Hepatocyte (in vitro differentiated cells): ENCODE results near the gene POLD4. TPM values are rescaled to one million over a fixed set of nuclear protein-coding genes. Genes with fewer than 3 reads are reported as not detected.

Experiments used
- DNase-seq: peaks from one replicate; pipeline ENCODE4 v3.0.0-alpha.2; 2016; ENCODE audit warnings: low spot score
- H2AFZ ChIP-seq: fragments of 200-600 bp; sonication (generic); 2 replicates; pipeline ENCODE4 v1.6.0; 2016; ENCODE audit warnings: antibody characterized with exemption, mild to moderate bottlenecking
- H3K27ac ChIP-seq: fragments of 200-600 bp; sonication (generic); 2 replicates; pipeline ENCODE4 v1.5.1; 2016; ENCODE audit warnings: mild to moderate bottlenecking
- H3K27me3 ChIP-seq: fragments of 200-600 bp; sonication (generic); 2 replicates; pipeline ENCODE4 v1.6.1; 2016
- H3K36me3 ChIP-seq: fragments of 200-600 bp; sonication (generic); replicated peaks from 2 replicates; pipeline ENCODE4 v1.5.1; 2016; ENCODE audit warnings: low read depth; ENCODE audit not compliant: insufficient read depth
- H3K4me1 ChIP-seq: fragments of 200-600 bp; sonication (generic); 2 replicates; pipeline ENCODE4 v1.5.1; 2016; ENCODE audit warnings: mild to moderate bottlenecking, moderate library complexity; ENCODE audit not compliant: insufficient read depth
- H3K4me2 ChIP-seq: fragments of 200-600 bp; sonication (generic); 2 replicates; pipeline ENCODE4 v1.6.0; 2016
- H3K4me3 ChIP-seq: fragments of 200-600 bp; sonication (generic); 2 replicates; pipeline ENCODE4 v1.5.1; 2016; ENCODE audit warnings: mild to moderate bottlenecking
- H3K79me2 ChIP-seq: fragments of 200-600 bp; sonication (generic); 2 replicates; pipeline ENCODE4 v1.6.0; 2017; ENCODE audit warnings: mild to moderate bottlenecking
- H3K9me2 ChIP-seq: fragments of 200-600 bp; sonication (generic); replicated peaks from 2 replicates; pipeline ENCODE4 v1.6.0; 2017; ENCODE audit warnings: mild to moderate bottlenecking; ENCODE audit not compliant: insufficient read depth
- H3K9me3 ChIP-seq: fragments of 200-600 bp; sonication (generic); 2 replicates; pipeline ENCODE4 v1.5.1; 2016; ENCODE audit warnings: low read depth, mild to moderate bottlenecking
- H4K20me1 ChIP-seq: fragments of 200-600 bp; sonication (generic); 2 replicates; pipeline ENCODE4 v1.6.0; 2016; ENCODE audit warnings: mild to moderate bottlenecking; ENCODE audit not compliant: insufficient read depth, poor library complexity, severe bottlenecking
- CTCF ChIP-seq: fragments of 200-600 bp; sonication (generic); IDR thresholded peaks from 2 replicates; pipeline ENCODE4 v1.5.1; 2016; ENCODE audit warnings: antibody characterized with exemption, mild to moderate bottlenecking; ENCODE audit not compliant: poor library complexity
- EZH2 ChIP-seq: fragments of 200-600 bp; sonication (generic); IDR thresholded peaks from 2 replicates; pipeline ENCODE4 v1.6.1; 2016; ENCODE audit warnings: antibody characterized with exemption, mild to moderate bottlenecking, borderline replicate concordance
- EZH2phosphoT487 ChIP-seq: fragments of 200-600 bp; sonication (generic); IDR thresholded peaks from one replicate; pipeline ENCODE4 v1.6.1; 2018; ENCODE audit warnings: antibody characterized with exemption, mild to moderate bottlenecking, low read depth, moderate library complexity; ENCODE audit not compliant: unreplicated experiment, severe bottlenecking
- WGBS: methylation state at CpG from one replicate; pipeline ENCODE4 v1.1.6; 2016; ENCODE audit warnings: low lambda C conversion rate; ENCODE audit errors: missing lambda C conversion rate; 5-methylcytosine and 5-hydroxymethylcytosine counted together
- polyA plus RNA-seq: library from polyadenylated mRNA; unstranded; fragments of >200 nt; fragmentation: Nextera tagmentation; extraction: Ambion mirVana; gene quantifications from 2 replicates; pipeline ENCODE4 v1.2.1, GENCODE V29; 2016
- total RNA-seq: library from RNA; depleted of rRNA; stranded (reverse); fragments of >200 nt; gene quantifications from 2 replicates; pipeline ENCODE4 v1.2.3, GENCODE V29; 2014

Gene POLD4
- total and polyA plus RNA-seq, 2 experiments from 2014 or later: 74.4 to 97.4 TPM

DNA sequence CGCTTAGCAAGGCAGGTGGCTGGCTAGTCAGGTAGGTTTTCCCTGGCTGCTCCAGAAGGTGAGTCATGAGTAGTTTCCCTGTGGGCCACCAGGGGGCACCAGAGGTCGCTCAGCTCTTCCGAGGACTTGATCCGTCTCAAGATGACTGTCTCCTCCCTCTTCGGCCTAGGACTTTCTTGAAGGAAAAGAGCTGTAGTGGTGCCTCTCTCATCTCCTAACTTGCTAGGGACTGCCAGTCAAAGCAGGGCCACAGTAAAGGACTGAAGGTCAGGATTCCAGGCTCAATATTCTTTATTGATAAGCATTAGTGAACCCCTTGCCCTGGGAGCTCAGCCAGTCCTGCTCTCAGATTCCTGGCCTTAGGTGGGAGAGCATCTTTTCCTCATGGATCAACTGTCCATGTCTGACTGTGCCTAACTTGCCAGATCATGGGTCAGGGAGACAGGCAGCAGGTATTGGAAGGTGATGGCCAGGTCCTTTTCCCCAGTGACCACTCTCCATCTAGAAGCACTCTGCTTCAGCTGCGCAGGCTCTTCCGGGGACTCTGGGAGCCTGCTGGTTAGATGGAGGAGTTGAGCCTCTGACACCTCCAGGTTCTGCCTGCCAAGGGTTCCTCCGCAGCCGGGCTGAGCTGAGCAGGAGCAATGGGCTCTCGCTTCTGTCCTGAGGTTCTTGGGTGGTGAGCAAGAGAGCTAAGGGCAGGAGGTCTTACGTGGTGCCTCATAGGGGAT, 1.9 kb downstream of the POLD4 start:
- Histone ChIP-seq H3K4me3 (no peak overlapping the region), H3K4me1 (peaks cover 49% of the 10 kb centered on the region), H2AFZ (no peak overlapping the region), H3K79me2 (peaks cover 18% of the 10 kb centered on the region), H3K4me2 (peak overlapping the region; percentile 92), H3K9me3 (no peaks in the 10 kb centered on the region), H3K27me3 (no peaks in the 10 kb centered on the region), H3K27ac (peak overlapping the region; percentile 99), H3K36me3 (no peaks in the 10 kb centered on the region), H4K20me1 (no peaks in the 10 kb centered on the region), H3K9me2 (no peaks in the 10 kb centered on the region)
- TF ChIP-seq EZH2 (no peak), CTCF (peak; percentile 89), EZH2phosphoT487 (no peak)
- 57% methylated on average over 11 of the region's 11 CpGs for WGBS
- peak; percentile 90 for DNase-seq

DNA sequence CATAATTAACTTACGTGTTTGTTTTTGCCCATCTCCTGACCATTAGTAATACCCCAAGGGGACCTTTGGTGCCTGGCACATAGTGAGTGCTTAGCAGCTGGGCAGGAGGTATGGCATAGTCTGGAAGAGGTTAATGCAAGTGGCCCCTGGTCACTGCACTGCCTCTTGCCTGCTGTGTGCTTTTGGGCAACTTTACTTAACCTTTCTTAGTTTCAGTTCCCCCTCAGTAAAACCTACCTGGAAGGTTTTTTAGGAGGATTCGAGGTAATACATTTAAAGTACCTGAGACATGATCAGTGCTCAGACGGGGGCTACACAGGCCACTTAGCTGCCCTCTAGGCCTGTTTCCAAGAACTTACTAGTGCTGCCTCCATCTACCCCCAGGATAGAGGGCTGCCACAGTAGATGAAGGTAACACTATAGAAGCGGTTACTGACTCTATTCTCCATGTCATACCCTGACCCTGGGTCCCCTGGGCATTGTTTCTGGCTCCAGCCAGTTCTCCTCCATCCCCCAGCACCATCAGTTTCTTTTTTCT, 3.3 kb downstream of the POLD4 start:
- Histone ChIP-seq H3K9me2 (no peaks in the 10 kb centered on the region), H3K4me3 (no peak overlapping the region), H3K27ac (no peak overlapping the region), H3K36me3 (no peaks in the 10 kb centered on the region), H3K27me3 (no peaks in the 10 kb centered on the region), H2AFZ (no peak overlapping the region), H3K4me2 (no peak overlapping the region), H3K9me3 (no peaks in the 10 kb centered on the region), H4K20me1 (no peaks in the 10 kb centered on the region), H3K79me2 (peaks cover 16% of the 10 kb centered on the region), H3K4me1 (peaks cover 36% of the 10 kb centered on the region)
- TF ChIP-seq EZH2 (no peak), CTCF (no peak), EZH2phosphoT487 (no peak)
- DNase-seq: no peak
- WGBS: 96% methylated on average over 4 of the region's 4 CpGs

DNA sequence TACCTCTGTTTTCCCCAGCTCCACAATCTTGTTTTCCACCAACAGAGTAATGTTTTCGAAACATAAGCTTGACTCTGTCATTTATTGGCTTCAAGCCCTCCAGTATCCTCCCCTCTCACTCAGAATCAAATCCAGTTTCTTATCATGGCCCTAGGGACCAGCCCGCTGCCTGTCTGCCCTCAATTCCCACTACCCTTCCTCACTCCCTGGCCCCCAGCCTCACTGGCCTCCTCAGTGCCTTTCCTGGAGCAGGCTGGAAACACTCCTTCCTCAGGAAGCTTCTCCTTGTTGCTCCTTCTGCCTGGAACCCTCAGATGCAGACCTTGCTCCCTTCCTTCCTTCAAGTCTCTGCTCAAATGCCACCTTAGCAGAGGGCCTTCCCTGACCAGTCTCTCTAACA, 3.9 kb downstream of the POLD4 start:
- Histone ChIP-seq H3K9me3 (no peaks in the 10 kb centered on the region), H3K4me1 (peaks cover 33% of the 10 kb centered on the region), H3K4me3 (no peak overlapping the region), H3K27me3 (no peaks in the 10 kb centered on the region), H4K20me1 (no peaks in the 10 kb centered on the region), H3K27ac (no peak overlapping the region), H3K9me2 (no peaks in the 10 kb centered on the region), H3K79me2 (peaks cover 16% of the 10 kb centered on the region), H3K4me2 (no peak overlapping the region), H3K36me3 (no peaks in the 10 kb centered on the region), H2AFZ (no peak overlapping the region)
- TF ChIP-seq EZH2: no peak
- no peak for TF ChIP-seq CTCF
- no peak for TF ChIP-seq EZH2phosphoT487
- WGBS: 96% methylated on average over 2 of the region's 2 CpGs
- DNase-seq: no peak
